ENCODE measurements around the gene CXCL11.
"Not testable (repeated sequence)": the region's sequence is repeated elsewhere in the genome, so short reads cannot be mapped to it uniquely, and the experiment has no call there.

The CXCL11 gene

GRCh38 chr4:76043306-76043705 is 7.4 kb upstream of the CXCL11 start:
- DNase-seq (ENCODE audit: low read depth in 3 of 3, low spot score in 1 of 3): not testable (repeated sequence)

DNA sequence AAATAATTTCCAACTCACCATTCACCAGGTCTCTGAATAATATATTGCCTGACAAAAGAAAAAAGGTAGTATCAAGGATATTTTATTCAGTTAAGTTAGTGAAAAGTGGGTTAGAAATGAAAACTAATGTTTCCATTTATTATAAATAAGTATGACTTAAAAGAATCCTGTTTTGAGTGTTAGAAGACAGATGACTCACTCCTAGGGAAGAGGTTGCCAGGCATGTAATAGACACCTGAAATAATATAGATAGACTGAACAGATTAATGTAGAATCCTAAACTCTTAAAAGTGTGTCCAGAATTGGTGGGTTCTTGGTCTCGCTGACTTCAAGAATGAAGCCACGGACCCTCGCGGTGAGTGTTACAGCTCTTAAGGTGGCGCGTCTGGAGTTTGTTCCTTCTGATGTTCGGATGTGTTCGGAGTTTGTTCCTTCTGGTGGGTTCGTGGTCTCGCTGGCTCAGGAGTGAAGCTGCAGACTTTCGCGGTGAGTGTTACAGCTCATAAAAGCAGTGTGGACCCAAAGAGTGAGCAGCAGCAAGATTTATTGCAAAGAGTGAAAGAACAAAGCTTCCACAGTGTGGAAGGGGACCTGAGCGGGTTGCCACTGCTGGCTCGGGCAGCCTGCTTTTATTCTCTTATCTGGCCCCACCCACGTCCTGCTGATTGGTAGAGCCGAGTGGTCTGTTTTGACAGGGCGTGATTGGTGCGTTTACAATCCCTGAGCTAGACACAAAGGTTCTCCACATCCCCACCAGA is 6.5 kb upstream of the CXCL11 start:
- DNase-seq (ENCODE audit: low read depth in 3 of 3, low spot score in 1 of 3): not testable (repeated sequence)

GRCh38 chr4:76036855-76037254 is 985 bp upstream of the CXCL11 start:
- no peak for DNase-seq (ENCODE audit: low read depth in 3 of 3, low spot score in 1 of 3)

DNA sequence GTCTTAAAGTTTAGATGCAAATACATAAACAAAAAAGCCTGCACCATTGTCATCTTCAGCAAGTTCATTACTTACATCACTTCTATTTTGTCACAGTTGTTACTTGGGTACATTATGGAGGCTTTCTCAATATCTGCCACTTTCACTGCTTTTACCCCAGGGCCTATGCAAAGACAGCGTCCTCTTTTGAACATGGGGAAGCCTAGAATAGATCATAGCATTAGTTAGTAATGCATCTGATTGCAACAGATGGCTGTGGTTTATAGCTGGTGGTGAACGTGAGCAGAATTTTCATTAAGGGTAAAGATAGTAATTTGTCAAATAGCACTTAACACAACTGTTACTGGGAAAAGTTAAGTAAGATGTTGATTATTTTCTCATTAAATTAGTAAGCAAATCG is 729 bp downstream of the CXCL11 start:
- no peak for DNase-seq (ENCODE audit: low read depth in 3 of 3, low spot score in 1 of 3)

GRCh38 chr4:76029300-76029699 is 6.6 kb downstream of the CXCL11 start:
- no peak for DNase-seq (ENCODE audit: low read depth in 3 of 3, low spot score in 1 of 3)

- no peak for DNase-seq (ENCODE audit: low read depth in 3 of 3, low spot score in 1 of 3)
Observed at GRCh38 chr4:76028350-76028765, 7.5 kb downstream of the CXCL11 start.

DNA sequence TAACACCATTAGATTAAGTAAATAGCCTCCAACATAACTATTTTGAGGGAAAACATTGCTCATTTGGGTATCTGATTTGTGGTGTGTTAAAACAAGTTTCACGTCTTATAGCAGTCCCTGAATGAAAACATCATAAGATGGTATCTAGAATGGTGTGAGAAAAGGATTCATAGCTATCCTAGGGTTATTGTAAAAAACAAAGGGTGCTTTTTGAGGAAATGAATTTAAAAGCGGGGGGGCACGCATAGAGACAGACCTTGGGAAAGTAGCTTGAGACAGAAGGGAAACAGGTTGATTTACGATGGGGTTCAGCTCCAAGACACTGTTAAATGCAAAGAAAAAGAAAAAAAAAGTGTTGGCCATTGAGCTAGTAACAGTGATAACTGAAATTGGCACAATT is 11.8 kb downstream of the CXCL11 start:
- DNase-seq (ENCODE audit: low read depth in 3 of 3, low spot score in 1 of 3): no peak

DNA sequence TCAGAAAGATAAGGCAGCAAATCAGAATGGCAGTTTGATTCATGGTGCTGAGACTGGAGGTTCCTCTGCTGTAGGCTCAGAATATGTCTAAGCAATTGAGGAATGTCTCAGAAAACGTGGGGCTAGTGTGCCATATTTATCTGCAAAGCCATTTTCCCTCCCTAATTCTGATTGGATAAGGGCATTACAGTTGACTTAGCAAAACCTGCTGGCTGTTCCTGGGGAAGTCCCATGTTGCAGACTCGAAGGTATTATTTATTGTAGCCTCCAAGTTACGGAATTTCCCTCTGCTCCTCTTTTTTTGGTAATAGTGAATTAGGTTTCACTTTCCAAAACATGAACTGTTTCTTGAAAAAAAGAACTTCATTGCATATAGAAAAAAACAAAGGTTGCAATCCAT is 12.5 kb downstream of the CXCL11 start, which contains the start of gene CXCL10:
TSS of gene CXCL10 (minus strand) at position 109 of the 400 bp plus-strand sequence. CDS start at position 43, 66 bp downstream.
- DNase-seq (ENCODE audit: low read depth in 3 of 3, low spot score in 1 of 3): no peak

- DNase-seq (ENCODE audit: low read depth in 3 of 3, low spot score in 1 of 3): no peak
Observed at GRCh38 chr4:76022677-76023076, 13.2 kb downstream of the CXCL11 start.

DNA sequence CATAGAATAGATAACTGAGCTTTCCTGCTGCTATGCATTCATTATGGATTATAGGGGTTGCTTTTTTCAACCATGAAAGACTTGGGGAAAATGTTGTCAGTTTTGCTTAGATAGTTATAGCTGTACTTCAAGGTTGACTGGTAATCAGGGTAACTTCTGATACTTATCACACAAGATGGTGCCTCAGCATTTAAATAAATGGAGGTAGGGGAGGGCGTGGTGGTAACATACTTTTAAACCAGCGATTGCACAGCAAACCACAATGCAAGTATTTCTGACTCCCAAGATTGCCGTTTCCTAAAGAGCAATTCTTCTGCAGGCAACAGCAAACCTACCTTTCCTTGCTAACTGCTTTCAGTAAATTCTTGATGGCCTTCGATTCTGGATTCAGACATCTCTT is 13.8 kb downstream of the CXCL11 start:
- DNase-seq (ENCODE audit: low read depth in 3 of 3, low spot score in 1 of 3): no peak

DNA sequence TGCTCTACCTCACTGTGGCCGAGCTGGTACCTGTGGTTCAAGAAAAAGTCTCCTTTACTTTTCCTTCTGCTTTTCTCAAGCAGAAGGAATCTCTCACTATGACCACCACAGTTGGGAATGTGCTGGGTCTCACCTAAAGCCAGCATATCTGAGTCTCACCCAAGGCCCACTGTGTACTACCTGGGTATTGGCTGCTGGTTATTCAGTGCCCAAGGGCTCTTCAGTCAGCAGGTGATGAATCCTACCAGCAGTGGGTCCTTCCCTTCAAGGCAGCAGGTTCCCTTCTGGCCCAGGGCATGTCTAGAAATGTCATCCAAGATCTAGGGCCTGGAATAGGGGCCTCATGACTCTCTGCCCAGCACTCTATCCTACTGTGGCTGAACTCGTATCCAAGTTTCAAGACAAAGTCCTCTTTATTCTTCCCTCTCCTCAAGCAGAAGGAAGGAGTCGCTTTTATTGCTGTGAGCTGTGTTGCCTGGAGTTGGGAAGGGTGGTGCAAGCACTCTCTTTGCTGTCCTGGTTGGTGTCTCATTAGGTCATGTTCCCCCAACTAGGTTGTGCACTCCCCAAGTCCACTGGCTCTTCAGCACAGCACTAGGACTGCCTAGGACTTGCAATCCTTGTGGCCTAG is 18.7 kb downstream of the CXCL11 start:
- no peak for DNase-seq (ENCODE audit: low read depth in 3 of 3, low spot score in 1 of 3)

DNA sequence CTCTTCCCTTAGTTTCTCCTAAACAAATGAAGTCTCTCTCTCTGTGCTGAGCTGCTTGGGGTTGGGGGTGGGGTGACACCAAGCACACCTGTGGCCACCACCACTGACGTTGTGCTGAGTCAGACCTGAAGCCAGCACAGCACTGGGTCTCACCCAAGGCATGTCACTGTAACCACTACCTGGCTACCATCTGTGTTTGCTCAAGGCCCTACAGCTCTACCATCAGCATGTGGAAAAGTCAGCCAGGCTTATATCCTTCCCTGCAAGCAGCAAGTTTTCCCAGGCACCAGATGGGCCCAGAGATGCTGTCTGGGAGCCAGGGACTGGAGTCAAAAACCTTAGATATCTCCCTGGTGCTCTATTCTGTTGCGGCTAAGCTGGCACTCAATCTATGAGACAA is 19.5 kb downstream of the CXCL11 start:
- DNase-seq (ENCODE audit: low read depth in 3 of 3, low spot score in 1 of 3): no peak

DNA sequence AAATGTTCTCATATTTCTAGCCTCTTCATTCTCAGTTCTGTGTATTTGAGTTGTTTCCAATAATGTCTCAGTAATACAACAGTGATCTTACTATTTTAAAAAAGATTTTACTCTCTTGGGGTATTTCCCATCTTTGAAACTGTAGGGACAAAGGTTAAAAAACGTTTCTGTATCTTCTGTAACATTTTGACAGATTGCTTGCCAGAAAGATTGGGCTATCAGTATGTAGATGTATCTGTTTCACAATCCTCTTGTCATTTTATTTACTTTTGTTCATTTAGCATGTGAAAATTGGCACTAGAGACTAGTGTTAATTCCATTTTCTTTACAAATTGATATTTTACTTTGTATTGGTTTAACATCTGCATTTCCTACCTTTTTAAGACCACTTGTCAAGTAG is 22.3 kb downstream of the CXCL11 start:
- DNase-seq (ENCODE audit: low read depth in 3 of 3, low spot score in 1 of 3): no peak

- DNase-seq (ENCODE audit: low read depth in 3 of 3, low spot score in 1 of 3): no peak
Observed at GRCh38 chr4:76012388-76012801, 23.5 kb downstream of the CXCL11 start.

GRCh38 chr4:76011700-76012387 is 24.0 kb downstream of the CXCL11 start:
- DNase-seq (ENCODE audit: low read depth in 3 of 3, low spot score in 1 of 3): no peak

DNA sequence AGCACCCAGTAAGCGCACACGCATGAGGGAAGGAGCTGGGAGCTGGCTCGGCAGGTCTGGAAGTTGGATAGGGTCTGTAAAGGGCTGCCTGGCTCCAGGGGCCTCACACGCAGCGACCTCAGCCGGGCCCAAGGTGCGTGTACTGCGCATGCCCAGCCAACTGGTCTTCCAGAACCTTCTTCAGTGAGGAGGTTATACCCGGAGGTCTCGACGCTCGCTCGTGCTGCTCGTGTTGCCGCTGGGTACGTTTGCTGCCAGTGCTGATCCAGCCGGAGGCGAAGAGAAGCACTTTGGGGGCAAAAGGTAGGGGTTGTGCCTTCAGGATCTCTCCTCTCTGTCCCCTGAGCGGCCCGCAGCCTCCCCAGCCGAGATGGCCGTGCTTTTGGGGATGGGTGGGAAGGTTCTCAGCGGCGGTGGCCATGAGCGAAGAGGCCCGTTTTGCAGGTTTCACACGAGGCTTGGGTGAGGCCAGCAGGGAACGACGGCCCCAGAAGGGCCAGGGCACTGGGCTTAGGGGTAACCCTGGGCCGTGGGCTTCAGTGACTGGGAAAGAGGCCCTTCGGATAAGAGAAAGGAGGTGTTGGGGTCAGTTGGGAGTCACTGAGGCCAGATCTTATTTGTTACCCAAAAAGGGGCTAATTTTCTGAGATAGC is 24.7 kb downstream of the CXCL11 start:
- DNase-seq (ENCODE audit: low read depth in 3 of 3, low spot score in 1 of 3): no peak

- DNase-seq (ENCODE audit: low read depth in 3 of 3, low spot score in 1 of 3): no peak
Observed at GRCh38 chr4:76010576-76010975, 25.3 kb downstream of the CXCL11 start.

DNA sequence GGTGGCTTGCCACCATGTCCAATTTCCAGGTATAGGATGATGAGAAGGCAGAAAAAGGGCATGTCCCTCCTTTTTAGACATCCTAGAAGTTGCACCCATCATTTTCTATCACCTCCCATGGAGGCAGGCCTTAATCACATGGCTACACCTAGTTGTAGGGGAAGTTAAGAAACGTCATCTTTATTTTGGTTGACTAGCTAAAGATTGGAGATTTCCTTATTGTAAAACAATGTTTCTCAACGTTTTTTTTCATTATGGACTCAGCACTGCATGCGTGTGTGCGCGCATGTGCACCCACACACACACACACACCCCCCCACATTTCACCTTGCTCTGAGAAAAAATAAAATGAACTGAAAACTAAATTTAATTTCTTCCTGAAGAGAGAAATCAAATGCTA is 26.6 kb downstream of the CXCL11 start:
- no peak for DNase-seq (ENCODE audit: low read depth in 3 of 3, low spot score in 1 of 3)

- DNase-seq (ENCODE audit: low read depth in 3 of 3, low spot score in 1 of 3): no peak
Observed at GRCh38 chr4:76007089-76007862, 28.6 kb downstream of the CXCL11 start, which contains the start of gene CXCL9. Gene CXCL9 (minus strand): TSS chr4:76007509. CDS start chr4:76007449, 60 bp downstream.

- DNase-seq (ENCODE audit: low read depth in 3 of 3, low spot score in 1 of 3): no peak
Observed at GRCh38 chr4:76003620-76004019, 32.2 kb downstream of the CXCL11 start.

GRCh38 chr4:76003035-76003434 is 32.8 kb downstream of the CXCL11 start:
- DNase-seq (ENCODE audit: low read depth in 3 of 3, low spot score in 1 of 3): no peak
